GM18526 (cell line): ENCODE data around the gene LRRC36.

Experiments used
- POLR2A ChIP-seq: IDR thresholded peaks from 3 replicates; pipeline ENCODE4 v1.6.1; 2011; ENCODE audit not compliant: insufficient read length; ENCODE audit errors: extremely low read depth

Gene LRRC36

DNA sequence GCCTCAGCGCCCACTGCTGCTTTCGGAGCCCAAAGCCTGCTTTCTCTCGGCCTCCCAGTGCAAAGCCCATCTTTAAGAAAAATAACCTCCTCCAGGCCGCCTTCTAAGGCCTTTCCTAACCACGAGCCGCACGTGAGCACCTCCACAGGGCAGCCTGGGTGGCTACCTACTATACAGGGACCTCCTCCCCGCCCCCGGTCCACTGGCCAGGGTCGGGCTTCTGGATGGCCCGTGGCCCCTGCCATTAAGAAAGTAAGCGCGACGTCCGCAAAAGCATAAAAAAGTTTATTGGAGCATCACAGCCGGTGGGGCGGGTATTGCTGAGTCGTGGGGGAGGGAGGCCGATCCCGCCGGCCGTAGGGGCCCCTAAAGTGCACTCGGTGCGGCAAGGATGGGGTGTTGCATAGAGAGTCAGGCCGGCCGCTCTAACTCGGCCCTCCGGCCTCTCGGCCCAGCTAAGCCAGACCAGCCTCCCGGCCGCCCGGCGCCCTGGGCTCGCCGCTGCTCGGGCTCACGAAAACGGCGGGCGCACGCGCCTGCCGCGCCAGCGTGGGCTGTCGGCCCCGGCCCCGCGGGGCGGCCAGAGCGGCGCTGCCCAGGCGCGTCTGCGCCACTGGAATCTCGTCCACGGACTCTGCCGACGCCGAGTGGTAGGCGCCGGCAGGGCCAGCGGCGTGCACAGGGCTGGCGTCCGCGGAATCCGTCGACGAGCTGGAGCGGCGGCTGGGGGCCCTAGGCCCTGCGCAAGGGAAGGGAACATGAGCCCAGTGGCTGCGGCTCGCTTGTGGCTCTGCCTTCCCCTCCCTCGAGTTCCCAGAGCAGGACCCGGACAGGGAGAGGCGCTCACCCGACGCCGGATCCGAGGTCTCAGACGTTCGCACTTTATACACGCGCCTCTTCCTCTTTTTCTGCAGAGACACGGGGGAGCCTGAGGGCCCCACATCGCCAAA lies 67.8 kb downstream of the LRRC36 start:
- no peak for TF ChIP-seq POLR2A

DNA sequence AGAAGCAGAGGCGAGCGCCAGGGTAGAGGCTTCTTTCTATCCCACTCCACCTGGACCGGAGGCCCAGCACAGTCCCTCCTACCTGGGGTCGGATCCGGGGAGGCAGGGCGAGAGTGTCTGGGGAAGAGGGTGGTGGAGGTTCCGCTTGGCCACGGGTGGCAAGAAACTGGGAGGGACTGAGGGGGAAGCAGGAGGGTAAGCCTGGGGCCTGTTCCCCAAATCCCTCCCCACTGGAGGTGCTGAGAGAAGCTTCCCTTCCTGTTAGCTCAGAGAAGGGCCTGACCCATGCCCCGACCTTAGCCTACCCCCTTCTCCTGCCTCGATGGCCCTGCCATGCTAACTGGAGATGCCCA lies 68.5 kb downstream of the LRRC36 start:
- no peak for TF ChIP-seq POLR2A

DNA sequence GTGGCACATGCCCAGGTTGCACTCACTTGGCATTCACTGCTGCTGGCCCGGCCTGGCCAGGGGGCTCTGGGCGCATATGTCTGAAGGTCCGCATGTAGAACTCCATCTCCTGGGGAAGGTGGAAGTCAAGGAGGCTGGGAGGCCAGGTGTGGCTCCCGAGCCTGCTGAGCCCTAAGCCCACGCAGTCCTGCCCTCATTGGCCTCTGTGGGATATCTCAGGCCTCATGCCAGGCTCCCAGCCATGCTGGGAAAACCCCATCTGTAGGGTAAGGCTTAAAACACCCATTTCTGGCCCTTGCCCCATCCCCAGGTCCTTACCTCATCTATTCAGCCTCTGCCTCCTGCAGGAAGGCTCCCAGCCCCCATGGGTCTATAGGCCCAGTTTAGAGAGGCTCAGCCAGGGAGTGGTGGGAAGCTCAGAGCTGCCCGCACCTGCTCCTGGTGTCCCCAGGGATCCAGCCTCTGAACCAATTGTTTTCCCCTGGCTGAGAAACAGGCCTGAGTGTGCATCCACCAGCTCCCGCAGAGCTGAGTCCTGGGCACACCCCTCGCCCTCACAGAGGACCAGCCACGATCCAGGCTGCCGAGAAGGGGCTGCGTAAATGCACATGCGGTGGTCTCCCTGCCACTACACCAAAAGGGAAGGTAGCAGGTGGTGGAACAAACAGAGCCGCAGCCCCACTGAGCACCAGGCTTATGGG lies 69.0 kb downstream of the LRRC36 start:
- TF ChIP-seq POLR2A = no peak

DNA sequence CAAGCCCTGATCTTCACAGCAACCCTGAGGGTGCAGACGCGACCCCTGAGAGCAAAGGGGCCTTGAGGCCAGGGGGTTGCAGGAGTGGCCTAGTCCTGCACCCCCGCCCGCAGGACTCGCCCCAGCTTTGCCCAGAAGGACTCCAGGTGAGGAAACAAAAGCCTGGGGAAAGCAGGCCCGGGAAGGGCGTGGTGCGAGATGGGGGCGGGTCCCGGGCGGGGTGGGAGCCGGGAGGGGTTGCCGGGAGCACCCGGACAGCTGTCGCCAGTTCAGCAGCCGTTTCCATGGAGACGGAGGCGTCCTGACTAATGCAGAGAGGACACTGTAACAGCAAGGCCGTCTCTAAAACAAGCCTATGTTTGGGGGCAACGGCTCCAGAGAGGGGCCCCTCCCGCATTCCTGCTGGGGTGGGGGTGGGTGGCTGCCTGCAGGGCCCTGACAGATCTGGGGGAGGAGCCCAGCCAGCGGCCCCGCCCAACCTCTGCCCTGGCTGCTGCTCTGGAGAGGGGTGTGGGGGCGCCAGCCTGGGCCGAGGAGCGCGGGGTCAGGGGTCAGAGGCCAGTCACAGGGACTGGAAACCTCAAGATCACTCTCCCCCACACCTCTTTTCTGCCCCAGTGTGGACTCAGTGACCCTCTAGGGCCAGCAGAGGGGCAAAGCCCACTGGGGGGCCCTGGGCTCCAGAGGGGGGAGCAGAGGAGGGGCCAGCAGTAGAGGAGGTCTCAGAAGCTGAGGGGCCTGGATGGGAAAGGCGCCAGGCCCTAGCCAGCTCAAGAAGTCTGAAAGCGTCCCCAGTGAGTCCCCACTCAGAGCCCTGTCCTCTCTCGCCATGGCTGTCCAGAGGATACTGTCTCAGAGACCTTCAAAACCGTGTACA lies 69.8 kb downstream of the LRRC36 start:
- no peak for TF ChIP-seq POLR2A

DNA sequence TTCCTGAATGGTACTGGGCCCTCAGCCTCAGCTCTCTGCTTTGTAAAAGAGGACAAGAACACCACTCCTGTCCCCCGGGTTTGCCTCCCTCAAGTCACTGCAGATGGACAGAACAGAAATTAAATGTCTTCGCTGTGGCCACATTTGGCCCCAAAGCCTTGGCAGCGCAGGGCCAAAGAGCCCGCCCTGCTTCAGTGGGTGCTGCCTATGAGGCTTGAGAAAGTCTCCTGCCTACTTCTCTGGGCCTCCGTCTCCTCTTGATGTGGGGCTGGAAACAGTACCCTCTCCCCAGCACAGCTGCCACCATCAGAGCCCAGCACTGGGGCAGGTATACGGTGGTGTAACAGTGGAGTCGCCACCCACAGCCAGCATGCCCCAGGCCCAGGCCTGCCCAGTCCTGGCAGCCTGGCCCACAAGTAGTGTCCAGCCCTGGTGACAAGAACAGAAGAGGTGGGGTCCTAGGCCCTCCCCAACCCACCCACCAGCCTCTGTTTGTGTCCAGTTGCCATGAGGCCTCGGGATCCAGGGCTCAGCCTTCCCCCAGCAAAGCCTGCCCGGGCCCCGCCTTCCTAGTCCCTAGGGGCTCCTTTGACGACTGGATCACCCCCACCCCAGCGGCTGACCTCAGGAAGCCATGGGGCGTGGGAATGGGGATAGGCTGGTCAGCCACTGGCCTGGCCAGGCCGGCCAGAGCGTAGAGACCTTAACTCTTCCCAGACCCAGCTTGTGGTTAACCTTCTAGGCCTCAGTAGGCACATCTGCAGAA lies 70.6 kb downstream of the LRRC36 start:
- no peak for TF ChIP-seq POLR2A

DNA sequence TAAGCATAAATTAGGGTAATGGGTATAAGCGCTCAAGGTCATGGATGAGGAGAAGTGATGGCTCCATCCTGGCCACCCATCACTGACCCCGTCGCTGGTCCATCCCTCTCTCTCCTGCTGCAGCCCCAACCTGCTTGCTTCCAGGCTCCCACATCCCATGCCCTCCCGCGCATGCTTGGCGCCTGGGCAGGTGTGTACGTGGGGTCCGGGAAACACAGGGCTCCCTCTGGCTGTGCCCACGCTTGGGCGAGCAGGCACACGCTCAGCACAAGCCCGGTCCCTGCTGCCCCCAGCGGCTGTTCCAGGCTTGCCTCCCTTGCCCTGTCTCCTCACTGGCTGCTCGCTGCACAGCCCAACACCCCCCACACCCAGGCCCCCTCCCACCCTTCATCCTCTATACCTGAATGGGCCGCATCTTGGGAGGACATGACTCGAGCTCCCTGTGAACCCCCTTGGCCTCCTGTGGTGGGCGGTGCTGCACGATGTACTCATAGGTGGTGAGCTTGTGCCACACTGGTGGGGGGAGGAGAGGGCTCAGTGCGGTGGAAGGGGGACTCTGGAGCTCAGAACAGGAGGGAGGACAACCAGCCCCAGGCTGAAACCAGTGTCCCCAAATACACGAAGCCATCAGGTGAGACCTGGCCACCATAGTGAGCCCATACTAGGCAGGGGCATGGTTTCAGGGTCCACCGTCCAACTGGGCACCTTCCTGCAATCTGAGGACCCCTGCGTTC lies 71.4 kb downstream of the LRRC36 start:
- no peak for TF ChIP-seq POLR2A

DNA sequence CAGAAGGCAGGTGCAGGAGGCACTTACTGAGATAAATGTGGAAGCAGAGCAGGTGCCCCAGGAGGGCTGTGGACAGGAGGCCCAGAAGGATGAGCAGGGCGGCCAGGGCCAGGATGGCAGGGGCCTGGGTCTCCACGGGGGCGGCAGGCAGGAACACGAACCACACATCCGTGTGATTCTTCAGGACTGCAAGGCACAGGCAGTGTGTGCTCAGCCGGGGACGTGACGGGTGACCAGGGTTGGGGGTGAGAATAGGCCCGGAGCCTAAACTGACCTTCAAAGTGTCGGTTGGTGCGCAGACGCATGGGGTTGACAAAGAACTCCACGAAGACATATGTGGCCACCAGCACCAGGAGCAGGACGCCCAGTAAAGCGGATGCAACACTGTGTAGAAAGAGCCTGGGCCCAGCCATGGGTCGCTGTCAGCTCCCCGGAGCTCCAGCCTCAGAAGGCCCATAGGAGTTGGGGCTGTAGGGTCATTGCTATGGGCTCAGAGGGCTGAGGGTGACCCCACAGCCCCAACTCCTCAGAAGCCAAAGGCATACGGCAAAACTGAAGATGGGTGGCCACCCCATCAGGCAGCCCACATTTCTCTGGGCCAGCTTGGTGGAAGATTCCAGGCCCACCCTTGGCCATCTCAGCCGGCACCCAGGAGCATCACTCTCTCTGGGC lies 72.1 kb downstream of the LRRC36 start:
- TF ChIP-seq POLR2A = no peak

DNA sequence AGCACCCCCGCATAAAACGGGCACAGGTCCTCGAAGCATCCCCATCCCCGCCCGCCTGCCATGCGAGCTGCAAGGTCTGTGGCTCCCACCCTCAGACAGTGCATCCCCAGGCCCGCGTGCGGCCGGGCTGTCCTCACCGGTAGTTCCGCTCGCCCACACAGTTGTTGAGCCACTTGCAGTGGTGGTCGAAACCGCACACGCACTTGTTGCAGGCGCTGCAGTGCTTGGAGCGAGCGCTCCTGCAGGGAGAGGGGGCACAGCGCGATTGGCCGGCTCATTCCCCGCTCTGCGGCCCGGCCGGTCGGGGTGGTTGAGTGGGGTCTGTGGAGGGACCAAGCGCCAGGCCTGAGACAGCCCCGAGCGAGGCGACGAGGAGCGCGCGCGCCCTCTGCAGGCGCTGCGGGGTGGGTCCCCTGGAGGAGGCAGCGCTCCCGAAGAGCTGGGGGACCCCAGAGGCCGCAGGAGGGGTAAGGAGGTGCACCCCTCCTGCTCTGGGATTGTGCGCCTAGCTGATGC lies 72.7 kb downstream of the LRRC36 start:
- TF ChIP-seq POLR2A = no peak

DNA sequence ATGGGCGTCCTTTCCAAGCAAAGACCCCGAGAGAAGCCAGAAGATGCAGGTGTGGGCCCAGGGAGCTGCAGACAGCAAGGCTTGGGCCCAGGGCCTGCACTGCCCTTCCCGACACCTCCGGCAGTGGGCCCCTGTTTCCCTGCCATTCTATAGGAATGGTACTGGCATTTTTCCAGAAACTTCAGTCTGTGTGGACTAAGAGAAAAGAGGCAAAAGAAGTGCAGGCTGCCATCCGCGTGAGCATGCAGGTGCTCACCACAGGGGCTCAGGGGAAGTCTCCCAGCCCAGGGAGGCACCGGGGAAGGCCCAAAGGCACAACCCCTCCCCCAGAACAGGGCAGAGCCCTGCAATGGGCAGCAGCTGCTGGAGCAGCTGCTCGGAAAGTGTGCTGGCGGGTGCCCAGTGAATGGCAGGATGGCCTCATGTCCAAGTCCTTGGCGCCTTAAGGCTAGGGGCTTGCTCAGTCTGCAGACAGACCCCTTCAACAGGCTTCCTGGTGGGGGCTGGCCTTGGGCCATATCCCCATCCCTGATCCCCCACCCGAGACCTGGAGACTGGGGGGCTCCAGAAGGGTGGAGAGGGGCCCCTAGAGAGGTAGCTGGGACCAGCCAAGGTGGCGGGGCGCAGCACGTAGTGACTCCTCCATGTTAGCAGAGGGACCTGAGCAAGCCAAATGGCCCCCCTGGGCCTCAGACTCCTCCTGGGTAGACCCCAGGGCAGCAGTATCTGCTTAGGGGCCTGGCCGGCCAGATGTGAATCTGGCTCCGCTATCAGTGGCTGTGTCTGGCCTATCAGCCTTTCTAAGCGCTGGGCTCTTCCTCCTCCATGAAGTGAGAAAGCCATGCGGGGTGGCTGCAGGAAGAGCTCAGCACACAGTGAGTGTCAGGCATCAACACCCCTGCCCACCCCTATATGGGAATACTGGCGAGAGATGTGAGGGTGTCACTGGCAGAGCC lies 73.4 kb downstream of the LRRC36 start:
- TF ChIP-seq POLR2A = no peak

DNA sequence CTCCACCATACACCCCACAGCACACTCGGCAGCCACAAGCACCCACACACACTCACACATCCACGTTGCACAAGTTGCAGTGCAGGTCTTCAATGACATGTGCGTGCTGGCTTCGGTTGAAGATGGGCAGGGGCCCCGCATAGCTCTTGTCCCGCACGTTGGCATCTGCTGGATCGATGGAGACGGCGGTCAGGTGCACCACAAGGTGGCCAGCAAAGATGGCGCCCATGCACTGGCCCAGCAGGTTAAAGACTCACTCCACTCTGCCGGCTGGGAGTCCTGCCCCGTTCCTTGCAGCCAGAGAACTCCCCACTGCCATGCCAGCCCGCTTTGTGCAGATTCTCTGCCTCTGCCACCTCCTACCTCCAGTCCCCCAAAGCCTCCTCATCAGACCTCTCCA lies 74.3 kb downstream of the LRRC36 start:
- no peak for TF ChIP-seq POLR2A

DNA sequence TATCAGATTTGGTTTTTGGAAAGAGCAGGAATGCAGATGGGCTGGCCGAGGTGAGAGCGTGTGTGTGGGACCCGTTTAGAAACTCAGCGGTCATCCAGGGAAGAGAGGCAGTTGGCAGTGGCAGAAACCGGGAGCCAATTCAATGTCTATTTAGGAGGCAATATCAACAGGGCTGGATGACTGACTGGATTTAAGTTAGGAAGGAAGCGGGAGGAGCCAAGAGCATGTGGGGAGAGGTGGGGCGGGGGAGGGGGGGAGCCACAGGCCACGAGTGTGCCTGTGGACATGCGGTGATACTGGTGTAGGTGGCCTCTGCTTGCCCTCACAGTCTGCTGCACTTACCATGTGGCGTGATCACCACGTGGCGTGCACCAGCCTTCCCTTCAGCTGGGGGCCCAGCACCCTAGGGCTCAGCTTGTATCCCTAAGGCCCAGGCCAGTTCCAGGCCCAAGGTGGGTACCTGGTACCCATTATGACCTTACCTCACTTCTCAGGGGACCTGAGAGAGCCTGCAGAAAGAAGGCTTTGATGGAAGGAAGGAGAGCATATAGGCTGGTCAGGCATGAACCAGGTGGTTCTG lies 77.5 kb downstream of the LRRC36 start:
- no peak for TF ChIP-seq POLR2A

DNA sequence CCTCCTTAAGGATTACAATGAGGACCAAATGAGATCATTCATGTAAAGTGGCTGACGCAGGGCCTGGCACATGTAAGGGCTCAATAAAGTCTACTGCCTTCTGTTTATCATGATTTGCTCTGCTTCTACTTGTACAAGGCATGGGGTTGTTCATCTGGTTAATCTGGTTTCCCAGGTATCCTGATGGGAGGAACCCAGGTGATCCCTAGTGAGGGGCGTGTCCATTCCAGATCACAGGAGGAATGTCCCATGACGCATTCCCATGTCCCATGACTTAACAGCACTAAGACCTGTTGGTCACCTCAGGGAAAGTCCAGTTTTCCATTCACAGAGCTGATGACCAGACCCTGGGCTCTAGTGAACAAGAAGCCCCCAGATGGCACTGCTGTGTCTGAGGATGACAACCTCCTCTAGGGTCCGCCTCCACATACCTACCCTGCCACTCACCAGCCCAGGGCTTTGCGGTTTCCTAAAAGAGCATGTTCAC lies 78.2 kb downstream of the LRRC36 start:
- TF ChIP-seq POLR2A = no peak

DNA sequence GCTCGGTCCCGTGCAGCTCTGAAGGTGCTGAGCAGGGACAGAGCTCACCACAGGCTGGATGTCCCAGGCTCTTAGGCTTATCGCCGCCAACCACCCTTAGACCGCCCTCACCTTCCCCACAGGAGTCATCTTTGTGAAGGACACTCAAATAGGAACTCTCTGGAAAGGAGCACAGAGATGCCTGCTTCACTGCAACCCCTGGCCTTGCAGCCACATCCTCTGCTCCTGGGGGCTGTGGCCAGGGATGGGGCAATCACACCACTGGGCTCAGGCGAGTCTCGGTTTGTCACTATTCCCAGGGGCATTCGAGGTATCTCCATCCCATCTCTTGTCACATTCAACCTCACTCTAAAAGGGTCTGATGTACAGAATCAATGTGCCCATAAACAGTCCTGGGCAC lies 78.7 kb downstream of the LRRC36 start:
- TF ChIP-seq POLR2A = no peak
